Testis (tissue), 2 donors: ENCODE data around the gene GJB2.

ENCODE experiments used
- POLR2A ChIP-seq: fragments of 450-650 bp; IDR thresholded peaks from one replicate; pipeline ENCODE4 v1.6.1; 2017; ENCODE audit warnings: antibody characterized with exemption, mild to moderate bottlenecking, moderate library complexity
- TF ChIP-seq, protein P1 (sequence below), 3 experiments: fragments of 450-650 bp in 2 of 3; fragments of 200-600 bp in 1 of 3; sonication (generic) in 1 of 3; IDR thresholded peaks; one replicate each; pipeline ENCODE4 v1.5.1; 2016 to 2019; ENCODE audit warnings: antibody characterized with exemption in 3 of 3, mild to moderate bottlenecking in 2 of 3, moderate library complexity in 1 of 3

DNA sequence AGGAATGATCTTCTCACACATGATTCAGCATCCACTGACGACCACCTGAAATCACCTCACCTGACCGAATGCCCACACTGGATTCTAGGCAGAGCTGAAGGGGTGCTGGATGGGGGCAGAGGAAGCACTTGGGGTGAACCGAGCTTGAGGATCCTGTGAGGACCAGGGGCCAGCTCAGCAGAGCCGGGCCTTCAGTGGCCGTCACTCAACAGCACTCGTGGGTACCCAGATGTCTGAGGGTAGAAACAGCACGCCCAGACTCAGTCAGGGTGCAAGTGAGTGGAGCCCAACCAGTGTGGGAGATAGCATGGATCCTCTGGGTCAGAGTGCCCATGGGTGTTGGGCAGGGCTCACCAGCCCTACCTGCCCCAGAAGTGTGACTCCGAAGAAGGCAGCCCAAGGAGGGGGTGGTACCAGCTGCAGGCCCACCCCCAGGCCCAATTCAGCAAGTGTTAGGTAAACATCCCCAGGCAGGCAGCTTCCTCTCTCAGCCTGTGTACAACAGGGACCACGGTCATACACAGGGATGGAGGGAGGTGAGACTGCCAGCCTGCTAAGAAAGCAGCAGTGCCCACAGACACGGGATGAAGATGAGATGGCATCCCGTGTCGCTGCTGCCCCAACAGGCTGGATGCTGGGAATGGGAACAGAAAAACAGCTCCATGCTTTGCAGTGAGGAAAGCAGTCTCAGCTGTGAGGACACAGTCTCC, 48.4 kb downstream of the GJB2 start:
- TF ChIP-seq, protein P1, sequence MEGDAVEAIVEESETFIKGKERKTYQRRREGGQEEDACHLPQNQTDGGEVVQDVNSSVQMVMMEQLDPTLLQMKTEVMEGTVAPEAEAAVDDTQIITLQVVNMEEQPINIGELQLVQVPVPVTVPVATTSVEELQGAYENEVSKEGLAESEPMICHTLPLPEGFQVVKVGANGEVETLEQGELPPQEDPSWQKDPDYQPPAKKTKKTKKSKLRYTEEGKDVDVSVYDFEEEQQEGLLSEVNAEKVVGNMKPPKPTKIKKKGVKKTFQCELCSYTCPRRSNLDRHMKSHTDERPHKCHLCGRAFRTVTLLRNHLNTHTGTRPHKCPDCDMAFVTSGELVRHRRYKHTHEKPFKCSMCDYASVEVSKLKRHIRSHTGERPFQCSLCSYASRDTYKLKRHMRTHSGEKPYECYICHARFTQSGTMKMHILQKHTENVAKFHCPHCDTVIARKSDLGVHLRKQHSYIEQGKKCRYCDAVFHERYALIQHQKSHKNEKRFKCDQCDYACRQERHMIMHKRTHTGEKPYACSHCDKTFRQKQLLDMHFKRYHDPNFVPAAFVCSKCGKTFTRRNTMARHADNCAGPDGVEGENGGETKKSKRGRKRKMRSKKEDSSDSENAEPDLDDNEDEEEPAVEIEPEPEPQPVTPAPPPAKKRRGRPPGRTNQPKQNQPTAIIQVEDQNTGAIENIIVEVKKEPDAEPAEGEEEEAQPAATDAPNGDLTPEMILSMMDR (IDR thresholded peaks at IDR 0.05) = no peak
- TF ChIP-seq POLR2A = no peak
